Middle frontal gyrus (tissue), 1 donor: ENCODE measurements around the gene UCP3.

Source experiments
- DNase-seq: peaks from one replicate; pipeline ENCODE4 v3.0.0-alpha.2; 2015; ENCODE audit warnings: low spot score; ENCODE audit errors: extremely low spot score

The UCP3 gene, protein sequence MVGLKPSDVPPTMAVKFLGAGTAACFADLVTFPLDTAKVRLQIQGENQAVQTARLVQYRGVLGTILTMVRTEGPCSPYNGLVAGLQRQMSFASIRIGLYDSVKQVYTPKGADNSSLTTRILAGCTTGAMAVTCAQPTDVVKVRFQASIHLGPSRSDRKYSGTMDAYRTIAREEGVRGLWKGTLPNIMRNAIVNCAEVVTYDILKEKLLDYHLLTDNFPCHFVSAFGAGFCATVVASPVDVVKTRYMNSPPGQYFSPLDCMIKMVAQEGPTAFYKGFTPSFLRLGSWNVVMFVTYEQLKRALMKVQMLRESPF

DNA sequence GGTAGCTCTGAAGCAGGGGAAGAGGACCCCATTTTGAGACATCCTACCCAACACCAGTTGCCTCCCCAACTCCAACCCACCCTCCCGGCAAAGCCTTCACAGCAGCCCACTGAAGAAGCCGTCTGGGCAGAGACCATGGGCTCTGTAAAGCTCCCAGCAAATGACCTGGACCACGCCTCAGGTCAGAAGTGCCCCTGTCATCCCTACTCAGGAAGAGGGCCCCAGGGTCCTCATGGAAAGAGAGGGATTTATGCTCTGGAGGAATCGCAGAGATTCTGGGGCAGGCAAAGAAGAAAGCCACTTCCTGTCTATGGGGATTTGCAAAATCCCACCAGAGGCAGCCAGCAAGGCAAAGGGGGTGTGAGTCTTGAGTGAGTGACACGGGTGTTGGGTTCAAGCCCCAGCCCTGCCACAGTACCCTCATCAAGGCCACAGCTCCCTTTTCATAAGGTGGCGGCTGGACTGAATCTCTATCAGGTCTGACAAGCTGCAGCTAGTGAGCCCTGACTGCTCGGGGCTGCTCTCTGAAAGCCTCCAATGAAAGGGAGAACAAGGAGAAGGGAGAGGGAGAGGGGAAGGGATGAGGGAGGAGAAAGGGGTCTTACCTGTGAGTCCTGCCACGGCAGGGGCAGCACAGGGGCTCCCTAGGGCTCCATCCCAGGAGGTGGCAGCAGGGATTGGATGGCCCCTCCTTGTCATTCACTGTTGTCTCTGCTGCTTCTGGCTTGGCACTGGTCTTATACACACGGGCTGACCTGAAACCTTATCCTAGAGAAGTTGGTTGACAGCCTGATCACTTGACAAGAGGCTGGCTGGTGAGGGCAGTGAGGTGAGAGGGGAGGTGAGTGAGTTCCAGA lies at the start of gene UCP3:
Gene UCP3 (minus strand): TSS at position 713 of the 857 bp plus-strand sequence. CDS start 2,043 bp downstream, outside the sequence.
- no peak for DNase-seq

DNA sequence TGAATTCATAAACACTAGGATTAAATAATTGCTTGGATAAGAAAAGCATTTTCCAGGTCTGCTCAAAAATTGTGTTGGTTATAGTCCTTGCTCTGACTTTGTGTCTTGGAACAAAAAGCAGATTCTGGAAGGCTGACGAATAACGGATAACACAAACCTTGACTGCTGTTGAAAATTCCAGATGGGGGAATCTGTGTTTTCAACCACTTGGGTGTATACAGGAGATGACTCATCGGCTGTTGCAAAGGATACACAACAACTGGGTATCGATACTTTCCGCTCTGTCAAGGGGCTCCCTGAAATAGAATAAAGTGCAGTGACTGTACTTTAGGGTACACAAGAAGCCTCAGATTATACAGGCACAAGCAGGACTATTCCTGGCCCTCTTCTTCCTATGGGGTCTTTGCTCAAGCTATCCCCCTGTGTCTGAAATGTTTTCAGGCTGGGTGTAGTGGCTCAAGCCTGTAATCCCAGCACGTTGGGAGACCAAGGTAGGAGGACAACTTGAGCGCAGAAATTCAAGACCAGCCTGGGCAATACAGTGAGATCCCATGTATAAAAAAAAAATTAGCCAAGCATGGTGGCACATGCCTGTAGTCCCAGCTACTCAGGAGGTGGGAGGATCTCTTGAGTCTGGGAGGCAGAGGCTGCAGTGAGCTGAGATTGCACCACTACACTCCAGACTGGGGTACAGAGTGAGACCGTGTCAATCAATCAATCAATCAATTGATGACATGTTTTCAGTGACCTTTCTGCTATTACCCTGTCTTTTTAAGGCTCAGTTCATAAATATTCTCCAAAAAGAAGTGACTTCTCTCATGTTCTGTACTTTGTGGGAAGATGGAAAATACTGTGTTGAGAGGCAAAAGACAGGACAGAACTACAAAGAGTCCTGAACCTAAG lies 48.6 kb upstream of the UCP3 start:
- no peak for DNase-seq

DNA sequence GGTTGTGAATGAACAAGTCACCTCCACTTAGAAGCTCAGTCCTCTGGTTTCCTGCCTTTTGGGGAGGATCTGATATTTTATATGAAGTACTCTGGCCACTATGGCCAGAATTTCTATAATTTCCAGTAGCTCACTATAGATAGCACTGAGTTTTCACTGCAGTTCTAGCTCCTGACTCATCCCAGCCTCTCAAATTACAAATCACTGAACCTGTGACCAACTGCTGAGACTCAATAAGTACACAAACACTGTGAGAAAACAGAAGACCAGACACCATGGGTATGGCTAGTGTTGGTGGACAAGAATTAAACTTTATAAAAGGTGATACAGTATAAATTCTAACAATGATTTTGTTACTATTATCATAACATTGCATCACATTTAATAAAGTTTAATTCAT lies 47.1 kb upstream of the UCP3 start:
- no peak for DNase-seq

DNA sequence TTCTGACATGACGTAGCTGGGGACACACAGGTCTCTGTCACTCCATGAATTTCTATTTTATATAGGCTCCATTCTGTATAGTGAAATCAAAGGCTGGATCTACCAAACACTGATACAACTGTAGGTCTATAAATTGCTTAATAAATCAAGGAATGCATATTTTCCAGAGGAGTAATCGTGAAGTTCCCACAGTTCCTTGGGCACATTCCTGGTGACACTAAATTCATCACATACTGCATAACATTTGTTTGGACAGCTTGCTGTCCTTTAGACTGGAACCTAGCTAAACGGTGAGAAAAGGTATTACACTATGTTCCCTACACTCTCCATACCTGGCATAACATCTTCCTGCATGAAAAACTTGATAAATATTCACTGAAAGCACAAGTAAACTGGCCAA lies 41.6 kb upstream of the UCP3 start:
- no peak for DNase-seq

DNA sequence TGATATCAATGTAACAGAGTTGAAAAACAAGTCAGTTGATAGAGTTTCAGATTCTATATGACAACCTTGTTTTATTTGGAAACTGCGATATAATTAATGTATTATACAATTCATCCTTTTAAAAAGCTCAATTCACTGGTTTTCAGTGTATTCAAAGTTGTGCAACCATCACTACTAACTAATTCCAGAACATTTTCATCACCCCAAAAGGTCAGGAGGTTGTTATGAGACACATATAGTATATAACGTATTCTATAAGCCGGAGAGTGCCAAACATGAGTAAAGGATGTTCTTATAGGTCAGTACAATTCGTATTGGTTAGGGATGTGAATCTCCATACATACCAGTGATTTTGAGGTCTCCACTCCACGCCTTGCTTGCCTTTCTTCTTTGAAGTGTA lies 40.1 kb upstream of the UCP3 start:
- no peak for DNase-seq

DNA sequence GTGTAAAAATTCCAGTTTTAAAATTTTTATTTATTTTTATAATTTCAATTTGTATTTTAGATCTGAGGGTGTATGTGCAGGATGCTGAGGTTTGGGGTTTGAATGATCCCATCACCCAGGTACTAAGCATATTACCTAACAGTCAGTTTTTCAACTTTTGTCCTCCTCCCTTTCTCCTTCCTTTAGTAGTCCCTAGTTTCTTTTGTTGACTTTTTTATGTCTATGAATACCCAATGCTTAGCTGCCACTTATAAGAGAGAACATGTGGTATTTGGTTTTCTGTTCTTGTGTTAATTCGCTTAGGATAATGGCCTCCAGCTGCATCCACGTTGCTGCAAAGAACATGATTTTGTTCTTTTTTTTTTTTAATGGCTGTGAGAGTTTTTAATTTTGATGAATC lies 35.7 kb upstream of the UCP3 start:
- no peak for DNase-seq

DNA sequence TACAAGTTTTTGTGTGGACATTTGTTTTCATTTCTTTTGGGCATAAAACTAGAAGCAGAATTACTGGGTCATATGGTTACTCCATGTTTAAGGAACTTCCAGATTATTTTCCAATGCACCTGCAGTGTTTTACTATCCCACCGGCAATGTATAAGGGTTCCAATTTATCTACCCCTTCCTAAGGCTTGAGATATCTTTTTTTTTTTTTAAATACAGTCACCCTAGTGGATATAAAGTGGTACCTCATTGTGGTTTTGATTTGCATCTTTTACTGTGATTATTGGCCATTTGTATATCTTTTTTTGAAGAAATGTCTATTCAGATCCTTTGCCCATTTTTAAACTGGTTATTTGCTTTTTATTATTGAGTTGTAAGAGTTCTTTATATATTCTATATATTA lies 34.6 kb upstream of the UCP3 start:
- DNase-seq: no peak

DNA sequence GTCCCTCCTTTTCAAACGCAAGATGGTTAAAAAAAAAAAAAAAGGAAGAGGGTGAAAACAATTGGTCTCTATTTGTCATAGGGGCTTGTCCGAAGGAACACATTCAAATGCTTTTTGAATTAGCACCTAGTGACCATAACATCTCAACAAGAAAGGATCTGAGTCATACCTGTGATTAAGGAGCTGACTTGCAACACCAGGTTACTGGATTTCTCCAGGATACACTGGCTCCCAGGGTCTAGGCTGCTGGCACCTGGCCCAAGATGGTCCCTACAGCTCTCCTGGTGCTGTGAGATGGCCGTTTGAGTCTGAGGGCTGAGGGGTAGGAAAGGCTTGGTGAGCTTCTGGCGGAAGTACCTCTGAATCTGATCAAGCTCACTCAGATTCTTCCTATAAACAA lies 28.4 kb upstream of the UCP3 start:
- DNase-seq: no peak

DNA sequence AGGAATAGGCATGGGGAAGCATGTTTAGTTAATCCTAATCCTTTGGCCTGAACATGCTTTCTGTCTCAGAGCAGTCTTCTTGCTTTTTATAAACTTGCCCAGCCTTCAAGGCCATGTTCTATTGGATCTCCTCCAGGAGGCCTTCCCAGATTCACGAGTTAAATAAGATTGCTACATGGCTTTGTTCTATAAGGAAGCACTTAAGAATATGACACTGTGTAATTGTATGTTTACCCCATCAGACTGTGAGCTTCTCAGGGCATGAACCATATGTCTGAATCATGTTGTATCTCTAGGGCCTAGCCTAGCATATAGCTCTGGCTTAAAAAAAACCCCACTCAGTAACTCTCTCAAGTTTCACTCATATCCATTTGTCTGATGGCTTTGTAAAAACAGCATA lies 26.4 kb upstream of the UCP3 start:
- DNase-seq: no peak

DNA sequence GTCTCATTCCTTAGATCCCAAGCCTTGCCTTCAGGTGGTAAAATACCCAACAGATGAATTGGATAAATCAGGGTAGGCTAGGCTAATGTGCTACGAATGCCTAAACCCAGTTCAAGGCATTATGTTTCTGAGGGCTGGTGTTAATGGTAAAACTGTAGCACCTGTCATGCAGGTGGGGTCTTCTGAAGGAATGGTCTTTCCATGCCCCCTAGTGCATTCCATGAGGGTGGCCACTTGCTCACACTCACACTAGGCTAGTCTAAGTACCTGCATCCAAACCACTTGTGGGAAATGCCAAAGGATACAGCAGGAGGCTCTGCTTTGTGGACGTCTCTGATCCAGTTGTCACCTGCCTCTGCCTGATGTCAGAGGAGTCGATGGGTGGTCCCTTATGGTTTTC lies 24.2 kb upstream of the UCP3 start:
- DNase-seq: no peak

DNA sequence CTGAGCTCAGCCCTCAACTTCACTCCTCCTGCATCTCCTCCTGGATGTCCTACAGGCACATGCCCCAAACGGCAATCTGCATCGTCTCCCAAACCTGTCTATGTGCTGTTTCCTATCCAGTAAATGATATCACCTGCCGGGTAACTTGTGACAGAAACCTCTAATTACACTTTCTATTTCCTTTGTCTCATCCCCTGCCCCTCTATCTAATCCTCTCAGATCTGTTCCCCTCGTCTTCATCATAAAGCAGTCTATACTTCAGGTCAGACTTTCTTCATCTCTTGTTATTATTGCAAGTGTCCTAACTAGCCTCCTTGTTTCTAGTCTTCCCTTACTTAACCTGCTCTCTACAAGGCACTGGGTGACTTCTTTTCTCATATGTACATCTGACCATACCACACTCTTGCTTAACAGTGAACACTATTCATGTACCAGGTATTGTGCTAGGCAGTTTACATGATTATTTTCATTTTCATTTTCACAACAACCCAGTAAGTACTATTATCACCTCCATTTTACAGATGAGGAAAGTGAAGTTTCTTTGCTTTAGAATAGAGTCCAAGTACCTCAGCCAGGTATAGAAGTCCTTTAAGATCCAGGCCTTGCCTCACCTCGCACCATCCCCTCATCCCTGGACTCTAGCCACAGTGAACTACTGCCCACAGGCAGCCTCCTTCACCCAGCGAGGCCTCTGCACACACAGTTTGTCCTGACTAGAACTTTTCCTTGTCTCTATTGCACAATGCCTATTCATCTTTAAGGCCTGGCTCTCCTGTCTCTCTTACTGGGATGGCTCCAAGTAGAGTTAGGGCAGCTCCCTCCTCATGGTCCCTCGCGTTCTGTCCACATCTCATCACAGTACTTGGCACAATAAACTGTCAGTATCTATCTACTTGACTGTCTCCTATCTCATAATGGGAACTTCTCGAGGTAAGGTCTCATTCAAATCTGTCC lies 22.1 kb upstream of the UCP3 start:
- DNase-seq: no peak

DNA sequence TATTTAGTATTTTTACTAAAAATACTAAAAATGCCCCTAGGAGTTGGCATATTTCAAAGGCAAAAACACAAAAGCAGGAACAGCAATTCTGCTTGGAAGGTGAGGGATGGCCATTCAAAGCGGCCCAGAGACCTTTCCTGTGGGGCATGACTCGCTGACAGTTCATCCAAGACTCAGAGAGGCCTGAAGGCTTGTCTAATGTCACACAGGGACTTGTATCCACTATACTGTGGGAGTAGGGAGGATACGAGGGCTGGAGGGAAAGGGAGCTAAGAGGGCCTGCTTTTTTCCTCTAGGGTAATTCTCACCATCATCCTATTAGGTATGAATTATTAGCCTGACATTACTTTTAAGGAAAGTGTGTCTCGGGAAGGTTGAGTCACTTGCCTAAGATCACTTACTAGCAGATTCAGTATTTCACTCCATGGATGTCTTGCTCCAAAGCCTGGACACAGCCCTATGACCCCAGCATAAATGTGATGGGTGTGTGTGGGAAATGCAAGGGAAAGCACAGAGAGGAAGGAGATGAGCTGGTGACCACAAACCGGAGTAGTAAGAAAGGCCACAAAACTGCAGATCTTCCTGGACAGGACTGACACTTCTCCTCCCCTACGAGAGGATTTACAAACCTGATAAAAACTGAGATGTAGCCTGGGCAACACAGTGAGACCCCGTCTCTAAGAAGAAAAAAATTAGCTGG lies 16.7 kb upstream of the UCP3 start:
- no peak for DNase-seq

DNA sequence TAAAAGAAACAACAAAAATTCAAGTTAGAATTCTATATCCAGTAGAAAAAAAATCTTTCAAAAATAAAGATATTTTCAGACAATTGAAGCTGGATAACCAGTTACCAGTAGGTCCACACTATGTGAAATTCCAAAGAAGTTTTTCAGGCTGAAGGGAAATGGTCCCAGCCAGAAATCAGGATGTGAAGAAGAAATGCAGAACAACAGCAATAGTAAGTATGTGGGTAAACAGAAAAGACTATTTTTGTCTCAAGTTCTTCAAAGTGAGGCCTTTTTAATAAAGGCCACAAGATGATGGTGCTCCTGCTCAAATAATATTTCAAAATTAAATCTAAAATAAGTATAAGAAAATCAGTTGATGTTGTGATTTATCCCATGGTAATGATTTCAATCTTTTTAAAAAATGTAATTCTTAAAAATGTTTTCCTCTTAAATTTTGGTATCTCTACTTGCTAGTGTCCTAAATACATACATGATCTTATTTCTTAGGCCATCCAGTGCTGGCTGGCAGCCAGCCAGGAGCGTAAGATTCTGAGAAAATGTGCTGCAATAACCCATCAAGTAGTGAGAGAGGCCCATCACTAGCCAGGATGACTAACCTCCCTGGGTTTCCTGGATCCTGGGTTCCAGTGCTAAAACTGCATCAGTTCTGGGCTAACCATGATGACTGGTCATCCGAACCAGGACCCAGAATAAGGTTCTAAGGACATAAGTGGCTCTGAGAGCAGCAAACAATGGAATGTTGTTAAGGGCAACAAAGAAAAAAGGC lies 15.6 kb upstream of the UCP3 start:
- DNase-seq: no peak

DNA sequence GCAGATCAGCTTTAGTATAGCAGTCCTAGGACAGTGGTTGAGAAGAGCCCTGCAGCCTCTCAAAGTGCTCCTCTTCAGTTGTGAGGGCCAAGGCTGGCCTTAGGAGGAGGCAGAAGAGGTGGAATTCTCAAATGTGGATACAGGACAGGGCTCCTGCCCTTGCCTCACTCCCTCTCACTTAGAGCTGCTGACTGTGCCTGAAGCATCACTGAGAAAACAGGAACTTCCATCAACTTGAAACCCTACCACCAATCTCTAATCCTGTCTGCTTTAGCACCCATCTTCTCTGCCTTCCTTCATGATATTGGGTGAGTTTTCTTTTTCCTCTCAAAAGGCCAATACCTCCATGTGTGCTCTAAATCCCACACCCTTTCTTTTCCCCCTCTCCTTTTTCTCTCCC lies 14.4 kb upstream of the UCP3 start:
- DNase-seq: no peak

DNA sequence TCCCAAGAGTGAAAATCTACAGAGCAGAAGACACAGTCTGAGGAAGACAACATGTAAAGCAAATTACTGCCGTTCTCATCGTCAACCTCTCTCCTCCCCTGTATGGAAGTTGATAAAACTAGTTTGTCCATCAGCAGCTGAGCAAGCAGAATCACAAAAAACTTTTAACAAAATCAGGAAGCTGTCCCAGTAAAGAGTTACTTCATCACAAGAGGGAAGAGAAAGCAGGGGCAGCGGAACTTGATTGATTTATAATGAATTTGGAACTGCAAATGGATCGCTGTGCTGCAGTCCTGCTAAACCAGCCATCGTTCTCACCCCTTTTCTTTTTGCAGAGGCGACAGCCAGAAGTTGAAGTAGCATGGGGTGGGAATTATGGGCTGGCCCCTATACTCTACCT lies 13.7 kb upstream of the UCP3 start:
- no peak for DNase-seq

DNA sequence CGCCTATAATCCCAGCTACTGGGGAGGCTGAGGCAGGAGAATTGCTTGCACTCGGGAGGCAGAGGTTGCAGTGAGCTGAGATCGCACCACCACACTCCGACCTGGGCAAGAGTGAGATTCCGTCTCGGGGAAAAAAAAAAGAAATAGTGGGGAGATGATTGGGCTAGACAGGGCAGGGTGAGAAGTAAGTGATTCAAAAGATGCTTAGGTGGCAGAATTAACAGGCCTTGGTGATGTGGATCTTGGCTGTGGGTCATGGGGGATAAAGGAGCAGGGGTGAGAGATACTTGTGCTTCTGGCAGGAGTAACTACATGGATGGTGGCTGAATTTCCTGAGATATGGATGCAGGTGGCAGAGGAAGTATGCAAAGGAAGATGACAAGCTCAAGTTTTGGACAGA lies 13.1 kb upstream of the UCP3 start:
- no peak for DNase-seq

DNA sequence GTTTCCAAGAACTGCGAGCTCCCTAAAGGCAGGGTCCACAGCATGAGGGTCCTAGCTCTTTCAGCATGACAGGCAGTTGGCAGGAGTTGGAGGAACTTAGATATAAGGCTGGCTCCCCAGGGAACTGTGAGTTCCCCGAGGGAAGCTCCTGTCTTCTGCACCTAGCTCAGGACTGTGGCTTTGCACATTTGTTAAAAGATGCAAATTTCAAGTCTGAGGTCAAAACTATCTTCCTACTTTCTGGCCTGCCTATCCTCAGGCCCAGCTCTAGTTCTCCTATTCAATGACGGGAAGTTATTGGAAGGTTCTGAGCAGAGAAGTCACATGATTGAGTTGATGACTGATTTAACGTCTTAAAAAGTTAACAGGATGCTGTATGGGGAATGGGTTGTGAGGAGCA lies 11.7 kb upstream of the UCP3 start:
- no peak for DNase-seq

DNA sequence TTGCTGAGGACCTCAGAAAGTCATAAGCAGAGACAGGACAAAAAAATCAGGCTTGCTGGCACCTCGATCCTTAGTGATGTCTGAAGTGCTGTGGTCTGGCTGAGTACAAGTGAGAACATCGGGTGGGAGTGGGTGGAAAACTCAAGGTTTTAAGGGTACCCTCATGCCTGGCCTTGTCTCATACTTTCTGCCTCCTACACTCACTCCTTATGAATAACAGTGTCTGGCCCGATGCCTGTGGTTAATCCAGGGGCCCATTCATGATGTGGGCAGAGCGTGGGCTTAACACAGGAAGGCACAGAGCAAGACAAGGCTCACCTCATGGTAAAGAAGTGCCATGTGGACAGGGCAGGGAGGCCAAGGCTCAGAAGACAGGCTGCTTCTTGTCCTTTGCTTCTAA lies 11.0 kb upstream of the UCP3 start:
- no peak for DNase-seq

DNA sequence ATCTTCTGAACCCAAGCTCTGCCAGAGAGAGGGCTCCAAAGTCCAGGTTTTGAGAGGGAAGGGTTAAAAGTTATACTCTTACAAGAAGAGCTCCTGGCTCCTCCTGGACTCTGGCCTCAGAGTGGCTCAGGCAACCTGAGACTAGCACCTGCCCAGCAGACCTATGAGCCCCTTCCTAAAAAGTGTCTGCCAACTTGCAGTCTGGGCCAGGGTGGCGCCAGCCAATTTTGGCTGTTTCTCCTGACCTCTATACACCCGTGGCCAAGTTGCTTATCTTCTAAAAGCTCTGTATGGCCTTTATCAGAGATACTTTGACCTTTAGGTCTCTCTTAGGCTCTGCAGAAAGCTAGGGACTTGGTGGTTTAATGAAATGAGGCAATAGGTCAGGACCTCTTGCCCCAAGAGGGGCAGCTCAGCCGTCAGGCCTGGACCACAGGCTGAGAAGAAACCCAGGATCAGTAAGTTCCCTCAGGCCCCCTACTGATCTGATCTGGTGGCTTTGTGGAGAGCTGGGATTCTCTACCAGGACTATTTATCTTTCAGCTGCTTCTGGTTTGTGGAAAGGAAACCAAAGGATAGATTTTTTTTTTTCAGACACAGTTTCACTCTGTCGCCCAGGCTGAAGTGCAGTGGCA lies 10.3 kb upstream of the UCP3 start:
- DNase-seq: no peak
